Hematopoietic multipotent progenitor cell treated with erythropoietin and hydrocortisone succinate and interleukin-3 and kit ligand, for 8 days (in vitro differentiated cells): ENCODE results near the gene DMXL1.
"Not testable (repeated sequence)": the region's sequence is repeated elsewhere in the genome, so short reads cannot be mapped to it uniquely, and the experiment has no call there.

Experiments used
- DNase-seq: peaks from one replicate; pipeline ENCODE4 v3.0.0-alpha.2; 2015

Gene DMXL1

DNA sequence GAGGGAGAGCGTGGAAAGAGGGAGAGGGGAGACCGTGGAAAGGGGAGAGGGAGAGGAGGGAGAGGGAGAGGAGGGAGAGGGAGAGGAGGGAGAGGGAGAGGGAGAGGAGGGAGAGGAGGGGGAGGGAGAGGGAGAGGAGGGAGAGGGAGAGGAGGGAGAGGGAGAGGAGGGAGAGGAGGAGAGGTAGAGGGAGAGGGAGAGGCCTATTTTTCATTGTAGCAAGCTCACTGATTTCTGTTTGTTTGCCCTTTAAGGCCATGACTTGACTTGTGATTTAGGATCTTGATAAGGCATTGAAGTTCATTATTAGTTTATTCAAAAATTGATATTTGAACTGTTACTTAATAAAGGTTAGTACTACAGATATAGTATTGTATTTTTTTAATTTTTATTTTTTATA lies 52.4 kb downstream of the DMXL1 start:
- no peak for DNase-seq

DNA sequence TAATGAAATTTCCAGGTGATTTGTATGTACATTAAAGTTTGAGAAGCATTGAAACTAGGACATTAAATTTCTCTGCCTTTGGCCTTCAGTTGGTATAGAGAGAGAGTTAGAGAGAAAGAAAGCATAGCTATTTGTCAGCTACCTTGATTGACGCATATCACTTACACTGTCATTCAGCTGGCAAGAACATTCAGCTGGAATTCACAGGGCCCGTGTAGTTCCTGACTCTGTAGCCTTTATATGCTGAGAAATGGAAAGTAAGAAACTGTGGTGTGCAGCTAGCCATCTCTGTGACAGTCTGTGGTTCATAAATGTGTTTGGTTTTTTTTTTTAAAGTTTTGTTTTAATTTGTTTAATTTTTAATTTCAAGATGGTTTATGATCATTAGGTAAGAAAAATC lies 58.9 kb downstream of the DMXL1 start:
- no peak for DNase-seq

DNA sequence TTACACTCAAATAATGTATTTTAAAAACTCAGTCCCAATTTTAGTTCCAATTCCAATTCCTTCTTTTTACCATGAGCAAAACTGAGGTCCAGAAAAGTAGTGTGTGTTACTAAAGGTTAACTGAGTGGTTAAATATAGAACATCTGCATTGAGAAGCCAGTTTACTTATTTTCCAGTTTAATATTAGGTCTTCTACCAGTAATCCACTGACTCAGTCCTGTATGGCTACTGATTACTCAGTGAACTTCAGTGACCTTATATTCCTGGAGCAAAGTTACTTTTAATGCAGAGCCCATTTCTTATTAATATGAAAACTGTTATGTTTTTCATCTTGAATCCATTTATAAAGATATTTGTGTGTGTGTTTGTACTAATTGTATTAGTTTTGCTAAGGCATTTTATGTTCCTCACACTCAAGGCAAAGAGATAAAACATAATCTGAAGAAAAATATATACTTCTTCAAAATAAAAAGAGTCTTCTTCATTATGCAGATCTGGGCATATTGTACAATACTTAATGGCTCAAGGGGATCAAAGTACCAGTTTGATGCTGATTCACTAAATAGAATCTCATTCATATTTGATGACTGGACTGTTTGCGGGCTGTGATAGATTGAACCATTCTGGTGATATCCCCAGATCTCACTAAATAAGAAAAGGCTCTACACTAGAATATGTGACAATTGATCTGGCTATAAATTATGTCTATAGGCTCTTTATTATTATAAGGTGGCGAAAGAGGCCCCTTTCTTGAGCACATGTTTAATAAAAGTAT lies 60.8 kb downstream of the DMXL1 start:
- DNase-seq, result no peak

DNA sequence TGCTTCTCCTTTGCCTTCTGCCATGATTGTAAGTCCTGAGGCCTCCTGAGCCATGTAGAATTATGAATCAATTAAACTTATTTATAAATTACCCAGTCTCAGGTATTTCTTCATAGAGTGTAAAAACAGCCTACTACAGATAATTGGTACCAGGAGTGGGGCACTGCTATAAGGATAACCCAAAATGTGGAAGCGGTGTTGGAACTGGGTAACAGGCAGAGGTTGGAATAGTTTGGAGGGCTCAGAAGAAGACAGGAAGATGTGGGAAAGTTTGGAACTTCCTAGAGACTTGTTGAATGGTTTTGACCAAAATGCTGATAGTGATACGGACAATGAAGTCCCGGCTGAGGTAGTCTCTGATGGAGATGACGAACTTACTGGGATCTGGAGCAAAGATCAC lies 64.9 kb downstream of the DMXL1 start:
- DNase-seq, result not testable (repeated sequence)

DNA sequence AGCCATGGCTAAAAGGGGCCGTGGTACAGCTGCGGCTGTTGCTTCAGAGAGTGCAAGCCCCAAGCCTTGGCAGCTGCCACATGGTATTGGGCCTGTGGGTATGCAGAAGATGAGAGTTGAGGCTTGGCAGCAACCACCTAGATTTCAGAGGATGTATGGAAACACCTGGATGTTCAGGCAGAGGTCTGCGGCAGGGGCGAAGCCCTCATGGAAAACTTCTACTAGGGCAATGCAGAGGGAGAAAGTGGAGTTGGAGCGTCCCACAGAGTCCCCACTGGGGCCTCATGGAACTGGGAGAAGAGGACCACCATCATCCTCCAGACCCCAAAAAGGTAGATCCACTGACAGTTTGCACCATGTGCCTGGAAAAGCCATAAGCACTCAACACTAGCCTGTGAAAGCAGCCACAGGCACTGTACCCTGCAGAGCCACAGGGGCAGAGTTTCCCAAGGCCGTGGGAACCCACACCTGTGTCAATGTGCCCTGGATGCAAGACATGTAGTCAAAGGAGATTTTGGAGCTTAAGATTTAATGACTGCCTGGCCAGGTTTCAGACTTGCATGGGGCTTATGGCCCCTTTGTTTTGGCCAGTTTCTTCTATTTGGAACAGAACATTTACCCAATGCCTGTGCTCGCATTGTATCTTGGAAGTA lies 65.9 kb downstream of the DMXL1 start:
- no peak for DNase-seq

DNA sequence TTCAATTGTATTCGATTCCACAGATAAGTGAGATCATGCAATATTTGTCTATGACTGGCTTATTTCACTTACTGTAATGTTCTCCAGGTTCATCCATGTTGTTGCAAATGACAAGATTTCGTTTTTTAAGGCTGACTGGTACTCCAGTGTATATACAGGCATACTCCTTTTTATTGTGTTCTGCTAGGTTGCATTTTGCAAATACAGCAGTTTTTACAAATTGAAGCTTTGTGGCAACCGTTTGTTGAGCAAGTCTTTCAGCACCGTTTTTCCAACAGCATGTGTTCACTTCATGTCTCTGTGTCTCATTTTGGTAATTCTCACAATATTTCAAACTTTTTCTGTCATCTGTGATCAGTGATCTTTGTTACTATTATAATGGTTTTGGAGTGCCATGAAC lies 82.7 kb downstream of the DMXL1 start:
- no peak for DNase-seq

DNA sequence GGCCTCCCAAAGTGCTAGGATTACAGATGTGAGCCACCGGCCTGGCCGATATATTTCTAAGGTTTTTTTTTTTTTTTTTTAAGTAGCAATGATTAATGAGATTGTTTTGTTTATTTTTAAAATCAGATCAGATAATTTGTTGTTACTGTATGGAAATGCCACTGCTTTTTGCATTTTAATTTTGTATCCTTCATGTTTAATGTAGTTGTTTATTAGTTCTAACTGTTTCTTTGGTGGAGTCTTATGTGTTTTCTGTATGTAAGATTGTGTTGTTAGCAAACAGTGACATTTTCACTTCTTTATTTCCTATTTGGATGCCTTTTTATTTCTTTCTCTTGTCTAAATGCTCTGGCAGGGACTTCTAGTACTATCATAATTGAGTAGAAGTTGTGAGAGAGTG lies 87.3 kb downstream of the DMXL1 start:
- DNase-seq, result no peak

DNA sequence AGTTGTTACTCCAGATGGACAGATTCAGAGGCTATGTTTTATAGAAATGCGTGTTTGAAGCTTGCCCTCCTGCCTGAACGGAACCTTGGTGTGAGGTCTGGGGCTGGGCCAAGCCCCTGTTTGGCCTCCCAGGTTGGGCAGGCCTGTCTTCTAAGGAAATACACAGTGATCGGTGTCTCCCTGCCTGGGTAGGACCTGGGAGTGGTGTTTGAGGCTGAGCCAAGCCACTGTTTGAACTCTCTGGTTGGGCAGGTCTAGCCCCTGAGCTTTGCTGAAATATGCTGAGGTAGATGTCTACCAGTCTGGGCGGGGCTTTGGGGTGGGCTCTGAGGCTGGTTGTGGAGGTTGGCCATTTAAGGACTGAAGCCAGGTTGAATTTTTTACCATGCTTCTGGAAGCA lies 90.5 kb downstream of the DMXL1 start:
- DNase-seq, result no peak

DNA sequence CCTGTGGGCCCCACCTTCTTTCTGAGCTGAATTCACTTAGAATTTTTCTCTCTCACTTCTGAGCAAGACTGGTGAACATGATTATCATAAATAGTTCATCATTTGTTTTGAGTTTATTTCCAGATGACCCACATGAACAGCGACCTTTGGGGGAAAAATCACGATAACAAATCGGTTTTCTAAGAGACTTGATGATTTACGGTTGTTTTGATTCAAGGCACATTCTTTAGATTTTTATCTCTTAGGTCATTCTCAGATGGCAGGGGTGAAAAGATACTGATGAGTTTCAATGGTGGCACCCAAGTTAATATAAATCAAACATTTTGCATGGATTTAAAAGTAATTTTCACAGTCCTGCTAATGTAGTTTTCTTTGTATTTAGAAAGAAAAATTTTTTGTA lies 95.1 kb downstream of the DMXL1 start:
- no peak for DNase-seq

DNA sequence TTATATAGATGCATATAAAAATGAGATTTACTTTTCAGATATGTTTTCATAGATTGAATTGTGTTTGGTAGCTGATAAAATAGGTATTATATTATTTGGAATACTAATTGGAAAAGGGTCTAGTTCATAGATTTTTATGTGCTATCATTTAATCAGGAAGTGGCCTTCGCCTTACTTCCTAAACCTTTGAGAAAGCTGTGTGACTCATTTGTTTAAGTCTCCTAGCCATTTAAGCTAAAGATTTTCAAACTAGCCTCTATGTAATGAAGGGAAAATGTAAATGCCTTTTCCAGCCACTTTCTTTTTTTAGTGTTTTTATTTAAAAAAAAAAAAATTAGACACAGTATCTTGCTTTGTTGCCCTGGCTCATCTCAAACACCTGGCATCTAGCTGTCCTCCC lies 97.5 kb downstream of the DMXL1 start:
- no peak for DNase-seq

DNA sequence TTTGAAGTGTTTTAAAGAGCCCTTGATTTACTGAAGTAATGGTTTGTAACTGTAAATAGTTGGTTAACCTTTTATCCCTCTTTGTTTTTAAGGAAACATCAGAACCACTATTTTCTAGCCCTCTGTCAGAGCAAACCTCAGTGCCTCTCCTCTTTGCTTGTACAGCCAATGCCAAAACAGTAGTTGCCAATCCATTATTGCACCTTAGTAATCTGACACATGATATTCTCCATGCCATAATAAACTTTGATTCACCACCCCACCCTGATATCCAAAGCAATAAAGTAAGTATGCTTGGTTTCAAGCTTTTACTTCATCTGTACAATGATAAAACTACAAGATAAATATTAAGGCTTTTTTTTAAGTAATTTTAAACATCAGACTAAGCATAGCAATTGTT lies 100.8 kb downstream of the DMXL1 start:
- no peak for DNase-seq

DNA sequence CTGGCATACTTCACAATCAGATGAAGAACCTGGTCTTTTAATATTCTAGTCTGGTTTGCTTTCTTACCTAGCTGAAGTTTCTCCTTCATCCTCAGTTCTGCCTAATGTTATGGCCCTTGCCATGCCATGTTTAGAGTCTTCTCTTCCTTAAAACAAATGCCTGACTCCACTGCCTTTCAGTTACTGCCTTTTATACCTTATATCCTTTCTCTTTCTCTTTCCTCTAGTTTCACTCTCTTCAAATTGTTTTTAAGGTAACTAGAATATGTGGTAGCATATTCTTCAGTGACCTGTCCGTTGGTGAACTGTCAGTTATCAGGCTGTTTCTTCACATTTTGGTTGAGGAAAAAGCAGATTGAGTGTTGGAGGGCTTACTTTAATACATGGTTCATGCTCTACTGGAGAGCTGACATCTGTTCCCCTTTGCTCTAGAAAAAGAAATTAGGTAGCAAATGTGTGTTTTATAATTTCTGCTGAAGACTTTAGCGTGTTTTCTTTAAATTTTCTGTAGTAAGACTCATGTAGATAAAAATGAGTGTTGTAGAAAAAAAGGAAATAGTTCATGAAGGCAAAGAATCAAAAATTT lies 103.8 kb downstream of the DMXL1 start:
- no peak for DNase-seq

DNA sequence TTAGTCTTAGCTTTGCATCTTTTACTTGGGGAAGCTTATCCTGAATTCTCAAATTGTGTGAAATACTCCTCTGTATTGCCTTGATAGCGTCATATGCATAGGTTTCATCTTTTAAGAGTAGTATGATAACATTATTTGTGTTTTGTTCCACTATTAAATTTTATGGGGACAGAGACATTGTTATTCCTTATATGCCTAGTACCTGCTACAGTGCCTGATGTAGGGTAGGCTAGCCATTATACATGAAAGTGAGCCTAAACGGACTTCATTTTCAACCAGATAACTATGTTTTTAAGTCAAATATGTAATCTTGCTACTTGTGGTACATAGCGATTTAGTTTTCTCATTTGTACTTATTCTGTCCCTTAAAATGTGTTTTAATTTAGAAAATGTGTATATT lies 105.9 kb downstream of the DMXL1 start:
- DNase-seq, result no peak

DNA sequence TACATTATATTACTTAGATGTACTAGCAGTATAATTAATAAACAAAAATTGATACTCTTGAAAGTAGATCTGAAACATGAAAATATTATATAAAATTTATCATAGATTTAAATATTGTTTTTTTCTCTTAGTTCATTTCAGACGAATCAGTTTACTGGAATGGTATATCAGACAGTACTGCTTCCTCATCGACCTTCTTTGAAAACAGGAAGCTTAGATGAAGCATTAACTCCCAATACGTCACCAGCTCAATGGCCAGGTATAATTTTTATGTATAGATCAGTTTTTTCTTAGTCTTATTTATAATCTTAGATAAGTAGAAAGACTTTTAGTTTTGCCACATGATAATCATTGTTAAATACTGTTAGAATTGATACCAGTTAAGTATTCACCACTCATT lies 106.3 kb downstream of the DMXL1 start:
- DNase-seq, result no peak

DNA sequence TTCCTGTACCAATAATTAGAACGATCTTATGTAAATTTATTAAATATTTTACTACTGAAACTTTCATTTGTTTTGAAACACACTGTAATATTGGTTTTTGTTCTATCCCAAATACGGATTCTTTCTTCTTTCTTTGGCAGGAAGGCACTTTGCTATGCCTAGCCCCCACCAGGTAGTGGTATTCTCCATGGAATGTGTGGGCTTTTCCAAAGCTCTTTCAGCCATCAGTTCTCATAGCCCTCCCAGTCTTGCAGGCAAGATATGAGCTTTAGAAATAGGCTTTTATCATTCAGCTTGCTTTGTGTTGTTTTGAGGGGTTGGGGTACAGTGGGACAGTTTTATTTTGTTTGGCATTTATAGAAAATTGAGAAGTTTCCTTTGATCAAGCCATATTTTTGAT lies 107.5 kb downstream of the DMXL1 start:
- DNase-seq, result no peak

DNA sequence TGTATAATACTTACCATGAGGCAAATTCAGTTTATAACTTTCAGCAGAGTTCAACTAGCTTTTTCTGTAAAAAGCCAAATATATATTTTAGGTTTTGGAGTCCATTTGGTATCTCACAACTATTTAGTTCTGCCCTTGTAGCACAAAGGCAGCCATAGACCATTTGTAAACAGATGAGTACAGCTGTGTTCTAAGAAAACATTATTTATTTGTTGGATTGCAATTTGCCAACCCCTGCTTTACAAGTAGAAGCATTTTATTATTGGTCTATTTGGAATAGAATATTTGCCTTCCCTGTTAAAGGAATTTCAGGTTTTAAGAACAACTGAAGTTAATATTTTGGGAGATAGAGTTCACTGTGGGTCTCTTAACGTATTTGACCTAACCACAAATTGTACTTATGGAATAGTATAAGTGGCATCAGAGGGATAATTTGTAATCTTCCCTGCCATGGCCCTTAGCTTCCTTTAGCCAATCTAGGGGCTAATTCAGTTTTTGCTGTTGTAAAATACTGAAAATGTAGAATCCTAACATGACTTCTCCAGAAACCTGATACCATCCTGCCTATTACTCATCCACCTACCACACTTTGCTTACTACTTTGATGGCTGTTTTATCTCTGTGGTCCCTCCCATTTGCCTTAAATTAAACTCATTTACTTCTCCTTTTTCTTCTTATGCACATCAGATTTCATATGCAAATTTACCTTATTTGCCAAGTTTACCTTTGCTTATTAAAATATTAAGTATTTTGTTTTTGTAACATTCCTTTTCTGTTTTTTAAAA lies 109.2 kb downstream of the DMXL1 start:
- DNase-seq, result peak; percentile 6

DNA sequence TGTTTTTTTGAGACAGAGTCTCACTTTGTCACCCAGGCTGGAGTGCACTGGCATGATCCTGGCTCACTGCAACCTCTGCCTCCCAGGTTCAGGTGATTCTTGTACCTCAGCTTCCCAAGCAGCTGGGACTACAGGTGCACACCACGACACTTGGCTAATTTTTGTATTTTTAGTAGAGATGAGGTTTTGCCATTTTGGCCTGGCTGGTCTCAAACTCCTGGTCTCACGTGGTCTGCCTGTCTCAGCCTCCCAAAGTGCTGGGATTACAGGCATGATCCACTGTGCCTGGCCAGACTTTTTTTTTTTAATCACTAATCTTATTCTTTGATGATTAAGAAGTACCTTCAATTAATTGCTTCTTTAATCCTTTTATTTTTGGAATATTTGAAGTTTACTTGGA lies 114.6 kb downstream of the DMXL1 start:
- not testable (repeated sequence) for DNase-seq

DNA sequence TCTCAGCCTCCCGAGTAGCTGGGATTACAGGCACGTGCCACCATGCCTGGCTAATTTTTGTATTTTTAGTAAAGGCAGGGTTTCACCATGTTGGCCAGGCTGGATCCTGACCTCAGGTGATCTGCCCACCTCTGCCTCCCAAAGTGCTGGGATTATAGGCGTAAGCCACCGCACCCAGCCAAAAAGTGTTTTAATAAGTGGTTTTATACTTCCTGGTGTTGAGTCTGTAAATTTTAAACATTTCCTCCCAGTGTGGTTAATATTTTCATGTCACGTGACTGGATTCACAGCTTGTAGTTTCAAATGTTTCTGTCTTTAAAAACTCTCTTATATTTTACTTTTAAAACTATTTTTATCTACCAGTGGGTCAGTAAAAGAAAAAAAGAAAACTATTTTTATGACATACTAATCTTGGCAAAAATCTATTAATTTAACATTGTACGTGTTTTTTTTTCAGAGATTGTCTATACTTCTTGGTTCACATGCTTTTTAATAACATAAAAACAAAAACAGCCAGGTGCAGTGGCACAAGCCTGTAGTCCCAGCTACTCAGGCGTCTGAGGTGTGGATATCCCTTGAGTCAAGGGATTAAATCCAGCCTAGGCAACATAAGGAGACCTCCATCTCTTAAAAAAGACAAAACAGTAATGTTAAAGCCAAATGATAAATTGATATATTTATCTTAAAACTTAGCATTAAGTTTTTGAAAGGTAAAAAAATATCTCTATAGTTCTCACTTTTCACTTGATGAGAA lies 117.1 kb downstream of the DMXL1 start:
- no peak for DNase-seq

DNA sequence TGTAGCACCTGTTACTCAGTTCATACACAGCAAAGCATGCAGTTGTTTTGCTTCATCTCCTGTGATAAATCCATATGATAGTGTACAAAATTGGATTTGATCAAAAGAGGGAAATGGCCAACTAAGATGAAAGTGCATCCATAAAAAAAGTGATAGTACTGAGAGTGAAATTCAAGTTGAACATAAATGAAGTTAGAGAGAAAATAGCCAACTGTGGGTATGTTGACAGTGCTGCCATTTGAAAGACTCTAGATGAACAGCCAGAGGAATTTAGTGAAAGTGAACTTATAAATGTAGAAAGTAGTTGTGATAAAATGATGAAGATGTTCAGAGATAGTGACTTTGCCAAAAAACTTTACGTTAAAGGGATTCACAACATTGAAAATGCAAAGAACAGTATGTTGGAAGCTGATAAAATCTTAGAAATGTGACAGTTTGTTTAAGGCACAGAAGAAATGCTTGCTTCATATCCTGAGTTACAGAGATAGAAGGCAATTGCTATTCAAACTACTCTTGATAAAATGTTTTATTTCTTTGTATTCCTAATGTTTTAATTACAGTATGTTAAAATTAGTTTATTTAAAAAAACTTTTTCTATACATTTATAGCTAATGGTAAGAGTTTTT lies 119.7 kb downstream of the DMXL1 start:
- peak; percentile 14 for DNase-seq

DNA sequence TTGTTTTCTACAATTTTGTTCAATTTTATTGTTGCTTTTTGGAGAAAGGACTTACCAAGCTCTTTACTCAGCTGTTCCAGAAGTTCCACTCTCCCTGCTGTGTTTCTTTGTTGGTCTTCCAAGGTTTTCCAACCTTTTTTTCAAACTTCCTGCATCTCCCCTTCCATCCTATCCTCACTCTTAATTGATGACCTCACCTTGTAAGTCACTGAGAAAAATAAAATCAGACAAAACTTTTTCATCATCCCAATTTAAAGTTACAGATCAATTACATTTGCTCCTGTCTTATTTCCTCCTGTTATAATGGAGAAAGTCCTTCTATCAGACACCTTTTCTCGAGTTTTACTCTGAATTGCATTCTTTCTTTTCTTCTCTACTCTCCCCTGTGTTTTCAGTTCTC lies 121.1 kb downstream of the DMXL1 start:
- no peak for DNase-seq

DNA sequence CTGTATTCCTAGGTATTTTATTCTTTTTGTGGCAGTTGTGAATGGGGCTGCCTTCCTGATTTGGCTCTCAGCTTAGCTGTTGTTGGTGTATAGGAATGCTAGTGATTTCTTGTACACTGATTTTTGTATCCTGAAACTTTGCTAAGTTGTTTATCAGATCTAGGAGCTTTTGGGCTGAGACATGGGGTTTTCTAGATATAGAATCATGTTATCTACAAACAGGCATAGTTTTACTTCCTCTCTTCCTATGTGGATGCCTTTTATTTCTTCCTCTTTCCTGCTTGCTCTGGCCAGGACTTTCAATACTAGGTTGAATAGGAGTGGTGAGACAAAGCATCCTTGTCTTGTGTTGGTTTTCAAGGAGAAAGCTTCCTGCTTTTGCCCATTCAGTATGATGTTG lies 129.9 kb downstream of the DMXL1 start:
- no peak for DNase-seq

DNA sequence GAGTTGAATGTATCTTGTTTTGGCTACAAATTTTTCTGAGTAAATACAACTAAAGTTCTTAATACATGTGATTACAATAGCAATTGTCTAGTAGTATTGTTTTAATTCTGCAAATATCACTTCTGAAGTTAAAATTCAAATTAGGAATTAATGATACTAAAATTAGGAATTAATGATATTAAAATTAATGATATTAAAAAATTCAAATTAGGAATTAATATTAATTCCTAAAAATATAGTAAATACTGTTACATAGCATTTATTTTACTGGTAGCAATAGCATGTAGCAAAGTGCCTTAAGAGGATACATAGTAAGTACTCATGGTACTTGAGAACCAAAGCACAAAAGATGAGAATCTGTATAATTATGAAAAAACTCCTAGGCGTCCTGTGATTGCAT lies 136.2 kb downstream of the DMXL1 start:
- DNase-seq, result no peak
